HG03039 (cell line): ENCODE data around the gene SLC30A7.
A peak's percentile ranks its signal among the peaks of the same experiment; 100 is the strongest.
"Not testable (repeated sequence)": the region's sequence is repeated elsewhere in the genome, so short reads cannot be mapped to it uniquely, and the experiment has no call there.

ENCODE experiments used
- ATAC-seq: cut with Tn5 transposase; IDR thresholded peaks from one replicate; pipeline ENCODE4 v1.9.1; 2021; ENCODE audit warnings: mild to moderate bottlenecking, moderate library complexity; ENCODE audit not compliant: unreplicated experiment

SLC30A7 gene

DNA sequence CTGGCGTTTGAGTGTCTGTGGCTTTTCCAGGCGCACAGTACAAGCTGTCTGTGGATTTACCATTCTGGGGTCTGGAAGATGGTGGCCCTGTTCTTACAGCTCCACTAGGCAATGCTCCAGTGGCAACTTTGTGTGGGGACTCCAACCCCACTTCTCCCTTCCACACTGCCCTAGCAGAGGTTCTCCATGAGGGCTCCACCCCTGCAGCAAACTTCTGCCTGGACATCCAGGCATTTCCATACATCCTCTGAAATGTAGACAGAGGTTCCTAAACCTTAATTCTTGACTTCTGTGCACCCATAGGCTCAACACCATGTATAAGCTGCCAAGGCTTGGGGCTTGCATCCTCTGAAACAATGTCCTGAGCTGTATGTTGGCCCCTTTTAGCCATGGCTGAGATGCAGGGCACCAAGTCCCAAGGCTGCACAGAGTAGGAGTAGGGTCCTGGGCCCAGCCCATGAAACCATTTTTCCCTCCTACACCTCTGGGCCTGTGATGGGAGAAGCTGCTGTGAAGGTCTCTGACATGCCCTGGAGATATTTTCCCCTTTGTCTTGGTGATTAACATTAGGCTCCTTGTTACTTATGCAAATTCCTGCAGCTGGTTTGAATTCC is 5.9 kb upstream of the SLC30A7 start:
- ATAC-seq = not testable (repeated sequence)

DNA sequence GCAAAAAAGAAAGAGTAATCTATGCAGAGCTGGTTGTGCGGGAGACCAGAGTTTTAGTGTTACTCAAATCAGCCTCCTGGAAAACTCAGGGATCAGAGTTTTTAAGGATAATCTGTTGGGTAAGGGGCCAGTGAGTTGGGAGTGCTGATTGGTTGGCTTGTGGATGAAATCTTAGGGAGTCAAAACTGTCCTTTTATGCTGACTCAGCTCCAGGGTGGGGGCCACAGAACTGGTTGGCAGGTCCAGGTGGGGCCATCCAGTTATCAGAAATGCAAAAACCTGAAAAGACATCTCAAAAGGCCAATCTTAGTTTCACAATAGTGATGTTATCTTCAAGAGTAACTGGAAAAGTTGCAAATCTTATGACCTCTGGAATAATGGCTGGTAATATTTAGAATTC is 4.5 kb upstream of the SLC30A7 start:
- no peak for ATAC-seq

DNA sequence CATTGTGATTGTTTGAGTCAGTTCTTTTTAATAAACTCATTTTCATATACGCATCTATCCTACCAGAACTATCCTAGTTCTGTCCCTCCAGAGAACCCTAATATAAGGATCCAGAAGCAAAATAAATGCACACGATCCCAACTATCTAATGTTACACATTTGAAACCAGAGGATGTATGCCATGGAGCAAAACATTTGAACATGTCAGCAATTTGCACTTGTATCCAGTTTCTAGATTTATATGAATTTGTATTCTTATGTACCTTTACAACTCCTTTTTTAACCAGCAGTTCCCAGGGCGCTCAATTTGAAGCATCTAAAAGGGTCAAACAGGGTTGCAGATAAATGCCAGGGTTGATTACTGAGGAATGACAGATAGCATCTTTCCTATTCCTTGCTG is 3.3 kb upstream of the SLC30A7 start:
- no peak for ATAC-seq

- ATAC-seq = no peak
Observed at GRCh38 chr1:100893718-100894117, 2.2 kb upstream of the SLC30A7 start.

DNA sequence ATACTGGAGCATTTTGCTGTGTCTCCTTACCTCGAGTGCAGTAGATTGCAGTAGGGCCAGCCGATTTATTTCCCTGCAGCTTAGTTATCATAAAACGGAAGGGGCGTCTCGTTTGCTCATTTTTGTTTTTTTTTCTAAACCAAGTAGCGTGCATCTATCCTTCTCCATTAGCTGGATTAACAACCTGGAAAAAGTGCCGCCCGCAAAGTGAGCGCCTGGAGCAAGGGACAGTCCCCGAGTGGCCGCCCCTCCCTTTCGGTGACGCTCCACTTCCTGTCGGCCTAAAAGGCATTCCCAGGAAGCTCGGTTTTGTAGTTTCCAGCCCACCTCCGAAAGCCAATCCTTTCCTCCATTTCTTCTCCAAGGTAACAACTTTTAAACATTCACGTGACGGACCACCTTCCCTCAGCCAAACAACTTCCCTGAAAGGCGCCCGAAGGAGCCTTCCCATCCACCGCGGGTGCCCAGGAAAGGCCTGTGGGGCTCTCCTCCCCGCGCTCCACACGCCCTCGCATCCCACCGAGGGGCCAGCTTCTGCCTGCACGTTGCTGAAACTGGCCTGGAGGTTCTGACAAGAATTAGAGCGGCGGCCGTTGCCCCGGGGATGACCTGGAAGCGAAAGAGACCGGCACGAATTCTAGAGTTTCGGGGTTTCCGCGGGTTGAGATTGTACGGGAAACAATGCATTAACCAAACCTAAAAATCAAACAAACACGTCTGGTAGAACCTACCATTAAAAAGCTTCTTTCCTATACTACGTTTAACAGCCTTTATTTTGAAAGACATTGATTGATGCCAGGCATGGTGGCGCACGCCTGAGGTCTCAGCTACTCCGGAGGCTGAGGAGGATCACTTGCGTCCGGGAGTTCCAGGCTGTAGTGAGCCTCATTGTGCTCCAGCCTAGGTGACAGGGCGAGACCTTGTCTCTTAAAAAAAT is 1.0 kb upstream of the SLC30A7 start, which contains the start of gene EXTL2:
Gene EXTL2, minus strand, starts transcription at position 240 of the 937 bp plus-strand sequence. CDS start 6,085 bp downstream, outside the sequence.
- ATAC-seq = peak; percentile 40

- peak; percentile 31 for ATAC-seq
Observed at GRCh38 chr1:100896481-100896982, 642 bp downstream of the SLC30A7 start.

DNA sequence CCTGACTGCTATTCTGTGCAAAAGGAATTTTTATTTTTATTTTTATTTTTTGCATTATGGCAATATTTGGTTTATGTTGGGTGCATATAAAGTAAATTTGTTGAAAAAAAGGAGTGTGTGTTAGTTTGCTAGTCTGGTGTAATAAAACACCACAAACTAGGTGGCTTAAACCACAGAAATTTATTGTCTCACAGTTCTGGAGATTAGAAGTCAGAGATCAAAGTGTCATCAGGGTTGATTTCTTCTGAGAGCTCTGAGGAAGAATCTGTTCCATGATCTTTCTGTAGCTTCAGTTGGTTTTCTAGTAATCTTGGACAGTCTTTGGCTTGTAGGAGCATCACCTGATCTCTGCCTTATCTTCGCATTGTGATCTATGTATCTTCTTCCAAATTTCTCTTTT is 6.5 kb downstream of the SLC30A7 start:
- ATAC-seq = no peak

GRCh38 chr1:100903777-100904176 is 7.9 kb downstream of the SLC30A7 start:
- no peak for ATAC-seq

- ATAC-seq = no peak
Observed at GRCh38 chr1:100904528-100904927, 8.6 kb downstream of the SLC30A7 start.

DNA sequence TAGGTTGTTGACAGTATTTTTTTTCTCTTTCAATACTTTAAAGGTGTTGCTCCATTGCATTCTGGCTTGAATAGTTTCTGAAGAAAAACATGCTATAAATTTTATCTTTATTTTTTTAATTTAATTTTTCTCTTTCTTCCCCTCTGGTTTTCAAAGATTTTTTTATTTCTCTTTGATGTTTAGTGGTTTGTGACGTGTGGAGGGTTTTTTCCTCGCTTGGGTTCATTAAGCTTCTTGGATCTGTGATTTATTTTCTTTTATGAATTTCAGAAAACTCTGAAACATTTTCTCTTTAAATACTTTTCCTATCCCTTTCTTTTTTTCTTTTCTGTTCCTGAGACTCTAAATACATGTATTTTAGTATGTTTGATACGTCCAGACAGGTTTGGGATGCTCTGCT is 9.3 kb downstream of the SLC30A7 start:
- ATAC-seq = no peak

DNA sequence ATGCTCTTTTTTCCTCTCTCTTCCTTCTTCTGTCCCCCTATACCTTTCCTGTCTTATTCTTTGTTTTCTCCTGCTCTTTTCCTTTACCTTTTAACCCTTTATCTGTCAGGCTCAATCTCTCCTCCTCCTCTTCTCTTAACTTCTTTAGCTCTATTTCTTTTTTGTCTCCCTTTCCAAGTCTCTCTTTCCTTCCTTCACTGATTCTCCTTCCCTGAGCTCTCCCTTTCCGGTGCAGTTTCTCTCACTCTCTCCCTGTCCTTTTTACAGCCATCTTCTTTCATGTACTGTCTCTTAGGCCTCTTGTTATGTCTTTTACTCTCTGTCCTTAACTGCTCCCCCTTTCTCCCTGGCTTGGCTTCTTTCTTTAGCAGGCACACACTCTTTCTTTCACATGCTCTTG is 12.0 kb downstream of the SLC30A7 start:
- no peak for ATAC-seq

GRCh38 chr1:100909018-100909417 is 13.1 kb downstream of the SLC30A7 start:
- ATAC-seq = no peak

DNA sequence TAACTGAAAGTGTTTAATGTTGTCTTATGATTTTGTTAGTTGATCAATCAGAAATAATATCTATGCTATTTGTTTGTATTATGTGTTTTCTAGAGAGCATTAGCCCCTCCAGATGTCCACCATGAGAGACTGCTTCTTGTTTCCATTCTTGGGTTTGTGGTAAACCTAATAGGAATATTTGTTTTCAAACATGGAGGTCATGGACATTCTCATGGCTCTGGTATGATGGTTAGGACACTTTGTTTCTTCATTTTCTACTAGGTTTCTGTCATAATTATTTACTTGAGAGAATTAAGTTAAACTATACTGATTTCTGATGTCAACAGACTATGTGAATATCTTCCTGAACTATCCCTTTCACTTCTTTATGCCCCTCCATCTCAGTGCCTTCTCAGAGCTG is 16.1 kb downstream of the SLC30A7 start:
- ATAC-seq = no peak

GRCh38 chr1:100921110-100921706 is 25.3 kb downstream of the SLC30A7 start:
- no peak for ATAC-seq

DNA sequence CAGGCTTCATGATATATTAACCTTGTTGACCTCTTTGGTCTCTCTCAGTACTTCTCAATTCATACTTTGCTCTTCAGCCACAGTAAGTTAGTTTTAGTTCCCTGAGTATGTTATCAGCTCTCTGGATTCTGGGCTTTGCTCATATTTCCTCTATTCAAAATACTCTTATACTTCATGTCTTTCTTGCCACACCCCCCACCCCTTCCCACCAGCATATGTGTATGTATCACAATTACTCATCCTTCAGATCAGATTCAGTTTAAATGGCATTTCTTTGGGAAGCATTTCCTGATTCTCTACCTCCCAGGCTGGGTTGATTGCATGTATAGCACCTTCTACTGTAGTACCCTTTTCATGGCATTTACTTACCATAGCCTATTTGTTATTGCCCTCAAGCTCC is 28.3 kb downstream of the SLC30A7 start:
- ATAC-seq = no peak

DNA sequence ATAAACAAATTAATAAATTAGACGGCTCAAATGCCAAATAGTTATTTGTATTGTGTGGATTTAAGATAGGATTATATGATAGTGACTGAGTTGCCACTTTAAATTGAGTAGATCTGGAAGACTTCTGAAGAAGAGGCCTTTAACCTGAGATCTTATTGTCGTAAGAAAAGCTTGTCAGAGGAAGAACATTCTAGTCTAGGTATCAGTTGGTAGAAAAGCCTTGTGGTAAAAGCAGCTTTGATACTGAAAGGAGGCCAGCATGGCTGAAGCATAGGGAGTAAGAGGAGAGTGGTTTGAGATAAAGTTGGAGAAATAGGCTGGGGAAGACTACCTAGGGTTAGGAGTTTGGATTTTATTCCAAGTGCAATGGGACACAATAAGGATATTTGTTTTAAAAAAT is 29.1 kb downstream of the SLC30A7 start:
- no peak for ATAC-seq

DNA sequence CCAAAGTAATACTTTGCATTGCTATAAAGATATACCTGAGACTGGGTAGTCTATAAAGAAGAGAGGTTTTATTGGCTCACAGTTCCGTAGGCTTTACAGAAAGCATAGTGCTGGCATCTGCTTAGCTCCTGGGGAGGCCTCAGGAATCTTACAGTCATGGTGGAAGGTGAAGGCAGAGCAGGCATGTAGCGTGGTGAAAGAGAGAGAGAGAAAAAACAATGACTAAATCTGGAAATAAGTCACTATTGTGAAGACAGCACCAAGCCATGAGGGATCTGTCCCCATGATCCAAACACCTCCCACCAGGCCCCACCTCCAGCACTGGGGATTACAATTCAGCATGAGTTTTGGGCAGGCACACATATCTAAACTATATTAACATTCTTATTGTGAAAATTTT is 30.4 kb downstream of the SLC30A7 start:
- no peak for ATAC-seq

- no peak for ATAC-seq
Observed at GRCh38 chr1:100927276-100927675, 31.4 kb downstream of the SLC30A7 start.

GRCh38 chr1:100928128-100928527 is 32.2 kb downstream of the SLC30A7 start:
- ATAC-seq = no peak

GRCh38 chr1:100930494-100930893 is 34.6 kb downstream of the SLC30A7 start:
- no peak for ATAC-seq

- no peak for ATAC-seq
Observed at GRCh38 chr1:100931716-100932115, 35.8 kb downstream of the SLC30A7 start.

DNA sequence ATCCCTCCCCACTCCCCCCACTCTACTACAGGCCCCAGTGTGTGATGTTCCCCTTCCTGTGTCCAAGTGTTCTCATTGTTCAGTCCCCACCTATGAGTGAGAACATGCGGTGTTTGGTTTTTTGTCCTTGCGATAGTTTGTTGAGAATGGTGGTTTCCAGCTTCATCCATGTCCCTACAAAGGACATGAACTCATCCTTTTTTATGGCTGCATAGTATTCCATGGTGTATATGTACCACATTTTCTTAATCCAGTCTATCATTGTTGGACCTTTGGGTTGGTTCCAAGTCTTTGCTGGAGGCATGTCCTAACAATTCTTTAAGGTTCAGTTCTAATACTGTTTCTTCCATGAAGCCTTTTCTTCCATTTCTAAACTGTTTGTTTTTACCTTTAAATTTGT is 37.7 kb downstream of the SLC30A7 start:
- ATAC-seq = not testable (repeated sequence)
